Parathyroid adenoma (tissue), 2 donors: ENCODE measurements around the gene OR8B12.

Experiments used
- H2AFZ ChIP-seq: fragments of 300-600 bp; sonication (generic); one replicate; pipeline ENCODE4 v1.7.0; 2017; ENCODE audit warnings: antibody characterized with exemption, mild to moderate bottlenecking
- H3K27ac ChIP-seq: fragments of 300-600 bp; sonication (generic); one replicate; pipeline ENCODE4 v1.7.0; 2017
- H3K27me3 ChIP-seq: fragments of 300-600 bp; sonication (generic); one replicate; pipeline ENCODE4 v1.7.0; 2017; ENCODE audit warnings: low read length; ENCODE audit not compliant: control insufficient read depth, insufficient read depth
- H3K36me3 ChIP-seq: fragments of 300-600 bp; sonication (generic); one replicate; pipeline ENCODE4 v1.7.0; 2017; ENCODE audit warnings: low read length; ENCODE audit not compliant: control insufficient read depth, insufficient read depth
- H3K4me1 ChIP-seq: fragments of 300-600 bp; sonication (generic); one replicate; pipeline ENCODE4 v1.7.0; 2017; ENCODE audit warnings: control low read depth
- H3K4me2 ChIP-seq: fragments of 300-600 bp; sonication (generic); one replicate; pipeline ENCODE4 v1.7.0; 2017; ENCODE audit warnings: low read length
- H3K4me3 ChIP-seq: fragments of 300-600 bp; sonication (generic); one replicate; pipeline ENCODE4 v1.7.0; 2017; ENCODE audit warnings: low read depth, low read length
- H3K79me2 ChIP-seq: fragments of 300-600 bp; sonication (generic); one replicate; pipeline ENCODE4 v1.7.0; 2017; ENCODE audit warnings: control low read depth
- H3K9ac ChIP-seq: fragments of 300-600 bp; sonication (generic); one replicate; pipeline ENCODE4 v1.7.0; 2017; ENCODE audit warnings: mild to moderate bottlenecking
- H3K9me3 ChIP-seq: fragments of 300-600 bp; sonication (generic); one replicate; pipeline ENCODE4 v1.7.0; 2017; ENCODE audit warnings: low read length; ENCODE audit not compliant: control insufficient read depth
- TF ChIP-seq, protein P1 (sequence below): fragments of 300-600 bp; sonication (generic); IDR thresholded peaks from one replicate; pipeline ENCODE4 v1.7.0; 2017; ENCODE audit warnings: antibody characterized with exemption, mild to moderate bottlenecking
- donor health status: primary hyperparathyroidism.

OR8B12 gene

DNA sequence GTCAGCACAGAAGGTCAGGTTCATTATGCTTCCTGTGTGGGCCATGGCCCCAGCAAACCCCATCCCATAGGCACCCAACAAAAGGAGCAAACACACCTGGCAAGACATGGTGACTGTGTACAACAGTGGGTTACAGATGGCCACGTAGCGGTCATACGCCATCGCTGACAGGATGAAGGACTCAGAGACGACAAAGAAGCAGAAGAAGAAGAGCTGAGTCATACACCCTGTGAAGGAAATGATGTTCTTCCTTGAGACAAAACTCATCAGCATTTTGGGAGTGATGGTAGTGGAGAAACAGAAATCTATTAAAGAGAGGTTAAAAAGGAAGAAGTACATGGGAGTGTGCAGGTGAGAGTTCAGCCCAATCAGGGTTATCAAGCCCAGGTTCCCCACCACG, 309 bp downstream of the OR8B12 start:
- Histone ChIP-seq H3K36me3 (no peaks in the 10 kb centered on the region), H2AFZ (no peak overlapping the region), H3K4me2 (no peak overlapping the region), H3K4me3 (no peak overlapping the region), H3K9me3 (no peaks in the 10 kb centered on the region), H3K79me2 (no peaks in the 10 kb centered on the region), H3K27ac (no peak overlapping the region), H3K4me1 (no peaks in the 10 kb centered on the region), H3K9ac (no peak overlapping the region), H3K27me3 (no peaks in the 10 kb centered on the region)
- TF ChIP-seq, protein P1, sequence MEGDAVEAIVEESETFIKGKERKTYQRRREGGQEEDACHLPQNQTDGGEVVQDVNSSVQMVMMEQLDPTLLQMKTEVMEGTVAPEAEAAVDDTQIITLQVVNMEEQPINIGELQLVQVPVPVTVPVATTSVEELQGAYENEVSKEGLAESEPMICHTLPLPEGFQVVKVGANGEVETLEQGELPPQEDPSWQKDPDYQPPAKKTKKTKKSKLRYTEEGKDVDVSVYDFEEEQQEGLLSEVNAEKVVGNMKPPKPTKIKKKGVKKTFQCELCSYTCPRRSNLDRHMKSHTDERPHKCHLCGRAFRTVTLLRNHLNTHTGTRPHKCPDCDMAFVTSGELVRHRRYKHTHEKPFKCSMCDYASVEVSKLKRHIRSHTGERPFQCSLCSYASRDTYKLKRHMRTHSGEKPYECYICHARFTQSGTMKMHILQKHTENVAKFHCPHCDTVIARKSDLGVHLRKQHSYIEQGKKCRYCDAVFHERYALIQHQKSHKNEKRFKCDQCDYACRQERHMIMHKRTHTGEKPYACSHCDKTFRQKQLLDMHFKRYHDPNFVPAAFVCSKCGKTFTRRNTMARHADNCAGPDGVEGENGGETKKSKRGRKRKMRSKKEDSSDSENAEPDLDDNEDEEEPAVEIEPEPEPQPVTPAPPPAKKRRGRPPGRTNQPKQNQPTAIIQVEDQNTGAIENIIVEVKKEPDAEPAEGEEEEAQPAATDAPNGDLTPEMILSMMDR, result no peak

DNA sequence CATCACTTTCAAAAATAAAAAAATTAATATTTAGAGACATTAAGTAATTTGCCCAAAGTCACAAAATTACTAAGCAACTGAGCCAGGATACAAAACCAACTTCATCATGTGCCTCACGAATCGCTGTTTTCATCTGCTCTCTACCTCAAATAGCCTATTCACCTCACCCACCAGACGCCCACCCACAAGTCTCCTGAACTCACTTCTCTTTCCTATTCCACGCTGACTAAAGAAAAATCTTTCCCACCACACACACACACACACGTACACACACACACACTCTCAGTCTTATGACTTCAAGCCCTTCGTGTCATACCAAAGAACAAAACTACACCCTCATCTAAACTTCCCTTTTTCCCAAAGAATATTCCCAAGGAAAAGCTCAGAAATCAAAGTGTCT, 2.2 kb downstream of the OR8B12 start:
- no peak overlapping the region for H3K27ac ChIP-seq
- no peaks in the 10 kb centered on the region for H3K36me3 ChIP-seq
- H3K4me2 ChIP-seq, result no peak overlapping the region
- TF ChIP-seq, protein P1, result no peak
- no peak overlapping the region for H2AFZ ChIP-seq
- H3K79me2 ChIP-seq, result no peaks in the 10 kb centered on the region
- no peak overlapping the region for H3K4me3 ChIP-seq
- no peaks in the 10 kb centered on the region for H3K27me3 ChIP-seq
- no peak overlapping the region for H3K9ac ChIP-seq
- H3K4me1 ChIP-seq, result no peaks in the 10 kb centered on the region
- H3K9me3 ChIP-seq, result no peaks in the 10 kb centered on the region

DNA sequence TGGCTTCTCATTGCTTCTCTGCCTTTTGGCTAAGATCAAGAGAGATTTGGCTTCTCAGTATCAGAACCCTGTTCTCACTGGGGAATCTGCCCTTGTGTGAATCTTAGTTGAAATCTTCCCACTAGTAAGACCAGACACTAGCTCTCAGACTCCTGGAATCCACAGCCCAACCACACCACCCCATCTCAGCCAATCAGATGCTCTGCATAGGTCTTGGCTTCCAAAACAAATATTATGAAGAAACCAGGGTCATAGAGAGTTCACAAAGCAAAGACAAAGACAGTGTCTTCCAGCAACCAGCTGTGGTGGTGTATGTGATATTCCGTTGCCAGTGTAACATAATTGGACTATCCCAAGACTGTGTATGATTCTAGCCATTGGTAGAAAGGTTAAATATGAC, 5.4 kb downstream of the OR8B12 start:
- Histone ChIP-seq H3K79me2 (no peaks in the 10 kb centered on the region), H3K27ac (no peak overlapping the region), H3K9me3 (no peaks in the 10 kb centered on the region), H3K4me1 (no peaks in the 10 kb centered on the region), H3K4me2 (no peak overlapping the region), H2AFZ (no peak overlapping the region), H3K9ac (no peak overlapping the region), H3K36me3 (no peaks in the 10 kb centered on the region), H3K27me3 (no peaks in the 10 kb centered on the region), H3K4me3 (no peak overlapping the region)
- TF ChIP-seq, protein P1, result no peak

DNA sequence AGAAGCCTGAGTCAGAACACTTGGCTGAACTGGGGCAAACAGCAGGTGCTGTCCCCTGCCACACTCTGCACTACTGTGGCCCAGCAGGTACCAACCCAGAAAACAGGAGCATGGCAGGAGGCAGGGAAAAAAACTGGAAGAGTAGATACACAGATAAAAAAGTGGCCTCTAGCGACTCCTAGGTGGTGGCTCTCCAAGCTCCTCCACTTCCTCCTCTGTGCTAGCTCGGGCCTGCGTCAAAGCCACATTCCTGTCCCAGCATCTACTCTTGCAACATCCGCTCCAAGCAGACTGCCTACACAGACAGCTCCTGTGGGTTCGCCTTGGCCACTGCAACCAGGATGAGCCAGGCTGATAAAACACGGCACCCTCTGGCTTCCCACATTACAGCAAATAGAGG, 6.9 kb downstream of the OR8B12 start:
- Histone ChIP-seq H3K9me3 (no peaks in the 10 kb centered on the region), H3K36me3 (no peaks in the 10 kb centered on the region), H3K4me3 (no peak overlapping the region), H3K4me2 (no peak overlapping the region), H2AFZ (no peak overlapping the region), H3K27ac (no peak overlapping the region), H3K9ac (no peak overlapping the region), H3K79me2 (no peaks in the 10 kb centered on the region), H3K27me3 (no peaks in the 10 kb centered on the region), H3K4me1 (no peaks in the 10 kb centered on the region)
- TF ChIP-seq, protein P1, result no peak

DNA sequence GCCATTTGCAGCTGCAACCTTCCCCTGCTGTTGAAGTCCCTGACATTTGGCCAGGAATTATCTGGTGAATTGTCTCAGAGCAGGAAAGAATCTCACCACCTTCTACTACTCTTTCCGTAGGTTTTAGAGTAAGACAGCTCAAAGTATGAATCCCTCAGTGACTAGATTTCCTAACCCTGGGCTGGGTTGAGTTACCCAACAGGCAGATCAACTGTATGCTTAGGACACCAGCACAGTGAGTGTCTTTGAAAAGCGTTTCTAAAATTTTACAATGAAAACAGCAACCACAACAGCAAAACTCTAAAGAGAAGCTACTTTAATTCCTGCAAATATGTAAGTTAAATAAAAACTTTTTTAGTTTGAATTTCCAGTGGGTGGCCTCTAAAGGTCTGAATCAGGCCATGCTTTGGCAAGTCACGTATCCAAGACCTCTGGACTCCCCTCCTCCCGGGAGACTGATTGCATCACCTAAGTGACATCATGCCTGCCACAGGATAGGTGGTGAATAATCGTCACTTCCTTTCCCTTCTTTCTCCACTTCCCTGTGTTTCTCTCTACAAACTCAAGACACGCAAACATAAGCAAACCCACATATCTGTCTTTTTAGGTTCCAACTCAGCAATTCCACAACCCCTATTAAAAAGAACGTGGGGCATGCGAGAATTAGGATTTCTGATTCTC, 7.8 kb downstream of the OR8B12 start:
- H3K79me2 ChIP-seq, result no peaks in the 10 kb centered on the region
- H3K27ac ChIP-seq, result no peak overlapping the region
- H3K27me3 ChIP-seq, result no peaks in the 10 kb centered on the region
- H3K9me3 ChIP-seq, result no peaks in the 10 kb centered on the region
- H3K4me3 ChIP-seq, result no peak overlapping the region
- no peaks in the 10 kb centered on the region for H3K36me3 ChIP-seq
- H3K4me2 ChIP-seq, result no peak overlapping the region
- no peak overlapping the region for H2AFZ ChIP-seq
- no peaks in the 10 kb centered on the region for H3K4me1 ChIP-seq
- TF ChIP-seq, protein P1, result no peak
- no peak overlapping the region for H3K9ac ChIP-seq
